ENCODE measurements around the gene CACNB4.
"Not testable (repeated sequence)": the region's sequence is repeated elsewhere in the genome, so short reads cannot be mapped to it uniquely, and the experiment has no call there.

The CACNB4 gene

GRCh38 chr2:151973013-151973900, 125.6 kb downstream of the CACNB4 start:
- no peak for DNase-seq

DNA sequence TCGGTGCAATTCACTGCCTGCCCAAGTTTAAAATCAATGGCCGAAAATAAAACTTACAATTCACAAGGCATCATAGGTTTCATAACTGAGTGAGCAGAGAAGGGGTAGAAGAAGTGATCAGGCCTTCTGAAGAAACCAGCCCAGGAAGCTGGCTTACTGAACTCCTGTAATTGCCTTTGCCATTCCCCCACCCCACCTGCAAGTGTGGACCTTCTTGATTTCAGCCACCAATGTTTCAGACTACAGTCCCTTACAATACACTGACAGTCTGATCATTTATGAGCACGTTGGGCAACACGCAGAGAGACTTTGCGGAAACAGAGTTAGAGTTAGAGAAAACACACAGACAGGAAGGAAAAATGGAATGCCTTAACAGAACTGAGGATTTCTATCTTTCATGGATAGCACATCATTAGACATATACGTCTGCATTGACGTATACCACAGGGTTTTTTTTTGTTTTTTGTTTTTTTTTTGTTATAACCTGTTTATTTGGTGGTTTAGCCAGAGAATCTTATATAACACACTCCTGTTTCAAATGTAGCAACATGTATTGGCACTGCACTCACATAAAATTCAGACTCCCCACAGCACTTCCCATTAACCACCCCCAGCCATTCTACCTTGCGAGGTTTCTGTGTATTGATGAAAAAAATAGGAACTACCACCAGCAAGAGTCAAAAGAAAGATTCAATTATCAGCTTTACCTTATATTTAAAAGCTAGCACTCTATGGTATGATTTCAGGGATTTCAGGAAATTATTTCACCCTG, 126.4 kb downstream of the CACNB4 start:
- no peak for DNase-seq

DNA sequence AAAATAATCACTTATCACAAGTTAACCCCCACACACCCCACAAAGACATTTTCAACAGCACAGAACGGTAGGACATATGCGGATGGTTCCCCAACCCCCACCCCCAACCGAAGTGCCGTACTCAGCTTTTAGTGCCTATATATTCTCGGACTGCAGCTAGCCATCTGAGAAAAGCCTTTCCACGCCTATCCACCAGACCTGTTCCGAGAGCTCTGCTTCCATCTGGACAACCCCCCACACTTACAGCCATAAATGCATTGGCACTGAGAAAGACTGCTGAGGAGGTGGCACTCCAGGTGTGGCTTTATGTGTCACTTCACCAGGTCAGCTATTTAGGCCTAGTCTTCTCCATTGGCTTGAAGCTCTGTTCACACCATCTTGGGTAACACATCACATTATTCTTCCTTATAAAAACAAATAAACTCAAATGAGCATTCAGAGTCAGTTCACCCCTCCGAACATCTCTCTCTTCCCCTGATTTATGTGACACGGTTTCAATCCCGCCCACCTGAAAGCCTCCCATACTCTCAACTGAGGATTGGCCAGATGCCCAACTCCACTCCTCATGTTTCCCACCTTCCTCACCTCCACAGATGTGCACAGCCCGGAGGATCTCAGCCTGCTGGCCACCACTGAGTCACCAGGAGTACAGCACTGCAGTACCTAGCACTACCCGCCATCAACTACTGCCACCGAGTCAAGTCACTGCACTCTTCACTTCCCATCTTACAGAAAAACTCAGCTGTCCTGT, 127.4 kb downstream of the CACNB4 start:
- DNase-seq: no peak

DNA sequence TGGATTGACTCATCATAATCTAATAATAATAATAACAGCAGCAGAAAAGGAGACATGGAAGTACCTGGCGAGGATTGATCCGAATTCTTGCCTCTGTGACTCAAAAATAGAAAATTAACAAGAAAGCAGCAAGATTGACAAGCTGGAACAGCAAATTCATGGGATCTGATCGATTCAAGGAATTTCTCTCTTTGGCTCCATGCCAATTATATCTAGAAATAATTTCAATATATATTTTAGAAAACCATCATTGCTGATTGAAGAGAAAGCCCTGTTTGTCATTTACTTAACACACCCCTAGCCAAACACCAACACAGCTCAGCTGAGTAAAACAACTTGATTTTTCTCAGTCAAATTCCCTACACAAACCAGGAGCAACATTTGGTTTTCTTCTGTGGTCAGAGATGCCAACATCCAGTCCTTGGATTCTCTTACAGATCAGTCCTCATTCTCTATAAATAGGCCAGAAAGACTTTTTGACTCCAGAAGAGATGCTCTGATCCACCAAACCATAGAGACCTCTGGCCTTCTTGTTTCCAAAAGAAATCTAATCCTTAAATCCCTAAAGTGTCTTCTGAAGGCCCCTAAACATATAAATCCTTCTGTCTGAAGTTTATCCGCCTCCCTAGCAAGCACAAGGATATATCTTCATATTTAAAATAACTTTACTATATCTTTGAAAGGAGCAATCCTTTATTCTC, 129.9 kb downstream of the CACNB4 start:
- no peak for DNase-seq

DNA sequence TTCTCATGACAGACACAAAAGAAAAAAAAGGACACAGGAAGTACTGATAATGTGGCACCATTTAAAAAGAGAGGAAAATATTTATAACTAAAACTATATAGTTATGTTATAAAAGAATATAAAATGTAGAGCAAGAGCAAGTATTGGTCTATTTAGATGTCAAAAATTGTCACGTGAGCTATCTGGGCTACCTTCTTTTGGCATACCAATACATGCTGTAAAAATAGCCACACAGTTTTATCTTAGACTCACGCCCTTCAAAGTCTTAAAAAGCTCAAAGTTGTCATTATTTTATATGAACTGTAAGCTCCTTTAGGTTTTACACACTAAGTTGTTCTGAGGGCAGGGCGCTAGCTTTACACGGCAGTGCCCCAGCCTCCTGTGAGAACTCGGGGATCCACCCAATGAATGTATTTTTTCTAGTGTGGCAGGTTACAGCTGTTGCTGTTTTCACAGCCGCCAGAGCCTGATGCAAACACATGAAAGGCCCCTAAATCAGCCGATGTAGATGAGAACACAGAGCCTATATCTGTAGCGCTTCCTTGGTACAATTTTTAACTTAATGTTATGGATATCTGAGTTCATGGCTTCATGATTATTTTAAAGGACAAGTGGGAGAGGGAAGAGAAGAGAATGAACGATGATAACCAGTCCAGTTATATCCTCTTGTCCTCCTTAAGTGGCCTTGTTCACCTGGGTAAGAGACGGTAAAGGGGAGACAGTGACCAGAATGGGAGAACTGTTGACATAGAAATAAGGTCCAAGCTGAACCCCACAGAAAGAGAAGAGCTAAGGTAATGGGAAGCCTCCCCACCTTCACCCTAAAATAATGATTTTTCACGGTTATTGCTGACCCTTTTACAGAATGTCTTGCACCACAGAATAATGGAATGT, 130.8 kb downstream of the CACNB4 start:
- DNase-seq: no peak

DNA sequence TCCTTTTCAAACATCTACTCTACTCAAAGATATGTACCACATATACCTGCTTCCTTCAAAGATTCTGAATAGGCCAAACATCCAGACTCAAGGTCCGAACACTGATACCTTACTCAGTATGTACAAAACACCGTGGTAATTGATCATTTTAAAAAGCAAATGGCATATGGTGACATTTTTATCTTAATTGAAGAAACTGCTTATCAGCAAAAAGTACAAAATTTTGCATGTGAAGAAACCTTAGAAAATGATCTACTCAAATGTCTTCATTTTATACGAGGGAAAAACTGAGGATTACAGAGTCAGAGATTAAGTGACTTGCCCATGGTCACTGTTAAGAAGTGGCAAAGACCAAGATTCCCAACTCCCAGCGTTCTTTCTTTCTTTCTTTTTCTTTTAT, 133.0 kb downstream of the CACNB4 start:
- no peak for DNase-seq

GRCh38 chr2:151961558-151961957, 137.3 kb downstream of the CACNB4 start:
- no peak for DNase-seq

DNA sequence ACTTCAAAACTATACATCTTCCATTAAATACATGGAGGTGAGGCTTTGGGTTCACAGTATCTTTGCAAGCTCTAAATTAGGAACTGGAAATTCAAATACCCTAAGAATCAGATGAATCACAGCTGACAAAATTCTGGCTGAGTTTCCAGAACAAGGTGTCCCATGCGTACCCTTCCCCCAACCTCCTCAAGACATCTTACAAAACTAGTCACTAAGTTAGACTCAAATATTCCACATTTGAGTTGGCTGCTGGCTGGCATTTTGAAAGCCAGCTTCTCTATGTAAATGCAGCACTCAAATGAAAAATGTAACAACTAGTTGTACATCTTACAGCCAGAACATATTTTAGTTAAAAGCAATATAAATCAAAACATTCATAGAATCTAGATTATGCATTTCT, 139.6 kb downstream of the CACNB4 start:
- DNase-seq: no peak

DNA sequence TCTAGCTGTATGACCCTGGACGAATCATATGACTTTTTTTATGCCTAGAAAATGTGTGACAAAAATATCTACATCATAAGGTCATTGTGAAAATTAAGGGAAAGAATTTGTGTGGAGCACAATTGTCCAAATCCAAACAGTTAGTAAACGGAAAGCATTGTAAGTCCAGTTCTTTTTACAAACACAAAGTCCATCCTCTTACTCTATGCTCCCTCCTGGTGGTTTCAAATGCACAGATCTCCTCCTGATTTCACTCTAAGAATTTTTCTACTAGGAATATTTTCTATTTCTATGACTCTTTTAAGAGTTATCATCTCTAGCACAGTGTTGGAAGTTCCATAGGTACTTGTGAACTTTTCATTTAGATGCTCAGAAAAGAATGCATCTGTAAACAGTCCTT, 145.4 kb downstream of the CACNB4 start:
- DNase-seq: no peak

DNA sequence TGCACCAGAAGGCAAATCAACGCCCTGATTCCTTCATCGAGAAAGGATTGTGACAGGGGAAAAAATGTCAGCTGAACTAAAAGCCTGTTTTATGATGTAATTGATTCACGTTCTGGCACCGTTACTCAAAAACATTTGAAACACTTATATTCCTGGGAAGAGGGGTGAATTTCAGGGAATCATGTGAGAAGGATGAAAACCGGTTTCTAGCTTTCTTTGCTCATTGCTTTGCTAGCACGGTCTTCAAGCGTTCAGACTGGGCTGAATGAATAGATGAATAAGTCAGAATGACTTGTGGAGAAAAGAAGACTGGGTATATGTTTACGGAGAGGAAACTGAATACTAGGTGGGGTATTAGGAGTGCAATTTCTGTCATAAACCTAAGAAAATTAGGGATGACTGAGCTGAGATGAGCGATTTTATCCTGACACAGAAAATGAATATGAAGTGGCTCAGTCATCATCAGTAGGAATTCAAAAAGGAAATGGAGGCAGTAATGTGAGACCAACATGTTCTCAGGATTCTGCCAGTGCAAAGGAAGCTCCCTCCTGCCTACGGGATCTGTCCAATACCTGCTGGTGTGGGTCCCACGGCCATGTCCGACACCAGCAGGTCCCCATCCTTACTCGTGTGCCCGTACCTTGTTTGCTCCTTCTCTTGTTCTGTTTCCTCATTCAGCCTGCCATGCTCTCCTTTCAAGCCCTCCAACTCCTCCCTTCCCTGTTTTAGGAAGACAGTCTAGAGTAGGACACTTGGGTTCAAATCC, 146.0 kb downstream of the CACNB4 start:
- DNase-seq: no peak

GRCh38 chr2:151947813-151948165, 151.1 kb downstream of the CACNB4 start:
- DNase-seq: no peak

- no peak for DNase-seq
These were observed 151.7 kb downstream of the CACNB4 start for GRCh38 chr2:151946899-151947812.

GRCh38 chr2:151946250-151946884, 152.5 kb downstream of the CACNB4 start:
- DNase-seq: no peak

DNA sequence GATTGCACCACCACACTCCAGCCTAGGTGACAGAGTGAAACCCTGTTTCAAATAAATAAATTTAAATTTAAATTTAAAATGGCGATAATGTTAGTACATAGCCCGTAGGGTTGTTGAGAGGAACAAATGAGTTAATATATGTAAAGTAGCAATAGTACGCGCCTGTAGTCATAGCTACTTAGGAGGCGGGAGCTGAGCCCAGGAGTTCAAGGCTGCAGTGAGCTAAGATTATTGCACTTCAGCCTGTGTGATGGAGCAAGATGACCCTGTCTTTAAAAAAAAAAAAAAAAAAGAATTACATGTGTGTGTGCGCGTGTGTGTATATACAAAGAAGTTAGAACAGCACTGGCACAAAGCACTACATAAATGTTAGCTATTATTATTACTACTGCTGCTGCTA, 153.2 kb downstream of the CACNB4 start:
- DNase-seq: no peak

DNA sequence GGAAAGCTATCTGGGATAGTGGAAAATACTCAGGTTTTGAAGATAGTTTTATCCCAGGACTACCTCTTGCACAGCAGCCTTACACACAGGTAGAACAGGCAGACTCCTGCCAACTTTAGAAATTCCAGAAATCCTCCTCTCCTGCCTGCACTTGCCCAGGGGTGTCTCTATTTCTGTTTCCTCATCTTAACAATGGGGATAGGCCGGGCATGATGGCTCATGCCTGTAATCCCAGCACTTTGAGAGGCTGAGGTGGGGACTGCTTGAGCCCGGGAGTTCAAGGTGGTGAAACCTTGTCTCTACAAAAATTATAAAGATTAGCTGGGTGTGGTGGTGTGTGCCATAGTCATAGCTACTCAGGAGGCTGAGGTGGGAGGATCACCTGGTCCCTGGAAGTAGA, 153.7 kb downstream of the CACNB4 start:
- no peak for DNase-seq

DNA sequence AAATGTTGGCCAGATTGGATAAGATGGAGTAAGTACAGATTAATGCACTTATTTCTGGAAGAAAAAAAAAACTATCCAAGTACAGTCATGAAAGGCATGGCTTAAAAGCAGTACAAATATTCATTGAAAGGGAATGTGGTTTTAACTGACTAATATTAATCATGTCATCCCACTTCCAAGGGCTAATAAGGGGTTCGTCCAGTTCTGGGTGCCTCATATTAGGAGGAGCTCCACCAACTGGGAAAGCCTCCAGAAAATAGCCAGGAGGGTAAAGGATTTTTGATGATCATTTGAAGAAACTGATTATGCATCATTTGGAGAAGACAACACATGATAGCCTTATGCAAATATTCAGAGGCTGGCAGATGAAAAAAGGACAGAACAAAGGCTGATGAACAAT, 155.4 kb downstream of the CACNB4 start:
- no peak for DNase-seq

GRCh38 chr2:151942540-151943205, 156.2 kb downstream of the CACNB4 start:
- not testable (repeated sequence) for DNase-seq

- DNase-seq: no peak
These were observed 160.9 kb downstream of the CACNB4 start for GRCh38 chr2:151937966-151938365.

- DNase-seq: no peak
These were observed 162.2 kb downstream of the CACNB4 start for GRCh38 chr2:151936626-151937025.
